A204.1 (cell line): Measurements from ENCODE around the gene ZNF514.
"Not testable (repeated sequence)": the region's sequence is repeated elsewhere in the genome, so short reads cannot be mapped to it uniquely, and the experiment has no call there.

ENCODE experiments used
- FAIRE-seq: peaks from 2 replicates; lab custom pipeline; 2012; peaks lifted over from hg19 to GRCh38; lab: Jason Lieb, UNC

ZNF514 gene

DNA sequence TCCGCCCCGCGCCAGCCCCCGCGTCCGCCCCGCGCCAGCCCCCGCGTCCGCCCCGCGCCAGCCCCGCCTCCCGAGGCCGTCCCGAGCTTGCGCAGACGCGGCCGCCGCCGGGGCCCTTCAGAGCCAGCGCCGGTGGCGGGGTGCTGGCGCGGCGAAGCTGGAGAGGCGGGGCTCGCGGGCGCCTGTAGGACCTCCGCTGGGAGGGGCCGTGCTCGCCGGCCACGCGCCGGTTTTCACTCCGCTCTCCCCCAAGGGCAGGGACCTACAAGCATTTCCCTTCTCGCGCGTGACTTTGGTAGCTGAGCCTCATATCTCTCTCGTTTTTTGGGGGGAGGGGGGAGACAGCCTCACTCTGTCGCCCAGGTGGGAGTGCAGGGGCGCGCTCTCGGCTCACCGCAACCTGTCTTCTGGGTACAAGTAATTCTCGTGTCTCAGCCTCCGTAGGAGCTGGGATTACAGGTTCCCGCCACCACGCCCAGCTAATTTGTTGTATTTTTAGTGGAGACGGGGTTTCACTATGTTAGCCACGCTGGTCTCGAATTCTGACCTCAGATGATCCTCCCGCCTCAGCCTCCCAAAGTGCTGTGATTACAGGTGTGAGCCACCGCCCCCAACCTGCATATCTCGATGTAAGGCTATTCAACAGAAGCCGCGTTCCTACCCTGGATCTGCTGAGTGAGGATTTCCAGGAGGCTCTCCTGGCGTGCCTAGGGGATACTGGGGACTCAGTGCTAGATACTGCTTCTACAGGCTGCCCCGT, at the start of gene ZNF514:
Gene ZNF514 (minus strand): TSS at position 159 of the 760 bp plus-strand sequence. CDS start 6,595 bp downstream, outside the sequence.
- FAIRE-seq = no peak

DNA sequence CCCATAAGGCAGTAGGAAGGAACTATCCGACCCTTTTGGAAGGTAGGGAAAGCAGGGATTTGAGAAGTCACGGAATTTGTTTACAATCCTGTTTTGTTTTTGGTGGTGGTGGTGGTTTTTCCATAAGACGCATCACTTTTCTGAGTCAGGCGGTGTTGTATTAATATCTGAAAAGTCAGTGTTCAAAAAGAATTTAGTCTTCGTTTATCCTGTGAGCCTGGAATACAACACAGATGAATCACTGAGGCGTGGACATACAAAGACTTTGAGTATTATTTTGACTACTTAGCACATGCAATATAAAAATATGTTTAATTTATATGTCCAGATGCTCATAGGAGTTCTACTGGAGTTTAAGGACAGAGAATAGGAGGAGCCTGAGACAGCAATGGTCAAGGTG, 48.5 kb upstream of the ZNF514 start:
- no peak for FAIRE-seq

DNA sequence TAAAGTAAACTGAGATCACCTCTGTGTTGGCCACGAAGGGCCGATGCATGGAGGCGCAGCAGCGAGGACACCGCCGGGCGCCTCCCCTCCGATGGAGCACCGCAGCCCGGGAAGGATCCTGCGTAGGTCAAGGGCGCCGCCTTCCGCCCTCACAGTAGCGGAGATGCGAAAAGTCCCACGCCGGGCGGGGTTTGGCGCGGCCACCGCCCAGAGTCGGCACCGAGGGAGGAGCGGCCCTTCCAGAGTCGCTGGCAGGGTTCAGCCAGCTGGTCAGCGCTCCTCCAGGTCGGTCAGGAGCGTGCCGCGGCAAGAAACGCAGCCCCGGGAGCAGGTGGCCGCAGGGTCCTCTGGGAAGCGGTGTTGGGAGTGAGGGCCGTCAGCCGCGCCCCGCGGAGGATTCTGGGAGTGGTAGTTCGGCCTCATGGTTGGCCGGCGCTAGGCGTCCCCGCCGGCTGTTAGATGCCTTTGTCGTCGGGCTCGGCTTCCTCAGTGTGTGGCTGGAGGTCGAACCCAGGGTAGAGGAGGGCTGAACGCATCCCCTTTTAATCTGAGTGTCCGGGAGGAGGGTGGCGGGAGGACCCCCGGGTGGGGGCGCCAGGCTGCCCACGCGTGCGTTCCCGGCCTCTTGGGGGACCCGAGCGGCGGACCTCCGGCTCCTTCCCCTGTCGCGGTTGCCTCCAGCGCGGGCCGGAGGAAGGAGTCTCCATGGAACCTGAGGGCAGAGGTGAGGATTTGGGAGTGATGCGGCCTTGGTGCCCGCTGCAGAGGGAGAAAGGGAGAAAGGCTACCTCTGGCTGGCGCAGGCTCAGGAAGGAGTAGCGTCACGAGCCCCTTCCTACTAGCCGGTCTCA, 47.7 kb upstream of the ZNF514 start, which contains the start of gene ZNF892:
Gene ZNF892 (plus strand): TSS at position 411 of the 851 bp plus-strand sequence. CDS start 295 bp downstream, at position 706.
- FAIRE-seq = peak; percentile 93

DNA sequence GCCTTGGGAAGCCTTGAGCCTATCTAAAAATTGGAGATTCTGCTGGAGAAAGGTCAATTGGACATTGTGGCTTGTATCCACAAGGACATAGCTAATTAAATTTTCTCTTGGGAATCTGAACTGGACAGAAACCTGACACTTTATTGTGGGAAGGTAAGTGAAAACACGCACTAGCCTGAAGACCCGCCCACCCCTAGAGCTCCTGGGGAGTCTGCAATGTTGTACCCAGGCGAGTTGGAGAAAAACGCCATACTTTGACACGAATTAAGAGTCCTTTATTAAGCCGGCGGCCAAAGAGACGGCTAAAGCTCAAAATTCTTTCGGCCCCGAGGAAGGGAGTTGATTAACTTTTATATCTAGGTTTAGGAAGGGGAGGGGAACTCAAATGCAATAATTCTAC, 46.4 kb upstream of the ZNF514 start:
- no peak for FAIRE-seq

DNA sequence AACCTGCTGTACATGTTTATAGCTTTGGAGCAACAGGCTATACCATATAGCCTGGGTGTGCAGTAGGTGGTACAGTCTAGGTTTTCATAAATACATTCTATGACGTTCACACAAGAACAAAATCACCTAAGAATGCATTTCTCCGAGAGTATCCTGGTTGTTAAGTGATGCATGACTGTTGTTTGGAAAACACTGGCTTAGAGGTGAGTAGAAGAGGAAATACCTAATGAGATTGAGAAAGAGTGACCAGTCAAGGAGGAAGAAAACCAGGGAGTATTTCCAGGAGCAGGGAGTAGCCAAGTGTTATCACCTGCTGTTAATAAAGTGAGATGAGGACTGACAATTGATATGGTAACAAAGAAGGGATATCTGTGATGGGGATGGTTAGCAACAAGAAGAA, 44.7 kb upstream of the ZNF514 start:
- no peak for FAIRE-seq

DNA sequence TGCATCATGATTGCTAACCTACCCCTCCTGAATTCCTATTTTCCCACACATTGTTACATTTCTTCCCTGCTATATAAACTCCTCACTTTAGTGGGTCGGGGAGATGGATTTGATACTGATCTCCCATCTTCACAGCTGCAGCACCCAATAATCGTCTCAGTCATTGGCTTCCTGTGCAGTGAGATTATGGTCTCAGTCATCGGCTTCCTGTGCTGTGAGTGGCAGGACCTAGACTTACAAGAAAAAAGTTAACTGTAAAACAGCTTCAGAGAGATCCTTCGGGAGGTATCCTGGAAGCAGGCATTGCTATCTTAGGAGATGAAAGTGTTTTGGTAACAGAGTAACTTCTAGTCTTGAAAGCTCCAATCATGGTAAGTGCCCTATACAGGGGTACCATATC, 44.3 kb upstream of the ZNF514 start:
- no peak for FAIRE-seq

DNA sequence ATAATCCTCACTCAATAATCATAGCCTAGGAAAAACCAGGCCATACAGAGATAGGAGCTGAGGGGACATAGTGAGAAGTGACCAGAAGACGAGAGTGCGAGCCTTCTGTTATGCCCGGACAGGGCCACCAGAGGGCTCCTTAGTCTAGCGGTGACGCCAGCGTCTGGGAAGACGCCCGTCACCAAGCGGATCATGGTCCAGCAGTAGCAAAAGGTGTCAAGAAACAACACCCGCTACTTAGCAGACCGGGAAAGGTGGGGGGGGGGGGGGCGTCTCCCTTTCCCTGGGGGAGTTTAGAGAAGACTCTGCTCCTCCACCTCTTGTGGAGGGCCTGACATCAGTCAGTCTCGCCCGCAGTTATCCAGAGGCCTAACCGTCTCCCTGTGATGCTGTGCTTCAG, 33.3 kb upstream of the ZNF514 start:
- FAIRE-seq = not testable (repeated sequence)

DNA sequence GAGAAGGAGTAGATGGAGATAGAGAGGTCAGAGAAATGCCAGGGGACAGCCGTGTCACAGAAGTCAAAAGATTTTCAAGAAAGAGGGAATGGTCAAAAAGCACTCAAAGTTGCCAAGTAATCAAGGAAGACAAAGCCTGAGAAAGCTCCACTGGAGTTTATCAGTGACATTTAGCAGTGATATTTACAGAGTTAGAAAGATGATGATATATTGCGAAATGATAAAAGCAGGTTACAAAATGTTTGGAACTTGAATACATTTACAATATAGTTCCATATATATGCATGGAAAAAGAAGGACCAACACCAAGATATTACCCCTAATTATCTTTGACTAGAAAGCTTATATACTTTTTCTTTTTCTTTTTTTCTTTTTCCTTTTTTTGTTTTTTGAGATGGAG, 26.3 kb upstream of the ZNF514 start:
- FAIRE-seq = no peak

DNA sequence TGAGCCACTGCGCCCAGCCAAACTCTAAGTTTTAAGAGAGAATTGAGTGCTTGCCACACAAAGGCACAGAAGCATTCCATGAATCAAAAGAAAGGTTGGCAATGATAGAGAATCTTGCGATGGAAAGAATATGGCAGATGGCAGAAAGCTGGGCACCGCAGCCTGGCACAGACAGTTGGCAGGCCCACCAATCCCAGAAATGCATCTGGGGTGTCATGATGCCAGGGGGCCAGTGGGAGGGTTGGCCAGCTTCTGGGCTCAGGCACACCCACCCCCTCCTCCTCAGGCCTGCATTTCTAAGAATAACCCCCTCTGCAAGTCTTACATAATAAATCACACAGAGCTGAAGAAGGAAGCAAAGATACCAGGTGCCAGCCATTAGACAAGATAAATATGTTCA, 25.5 kb upstream of the ZNF514 start:
- no peak for FAIRE-seq

DNA sequence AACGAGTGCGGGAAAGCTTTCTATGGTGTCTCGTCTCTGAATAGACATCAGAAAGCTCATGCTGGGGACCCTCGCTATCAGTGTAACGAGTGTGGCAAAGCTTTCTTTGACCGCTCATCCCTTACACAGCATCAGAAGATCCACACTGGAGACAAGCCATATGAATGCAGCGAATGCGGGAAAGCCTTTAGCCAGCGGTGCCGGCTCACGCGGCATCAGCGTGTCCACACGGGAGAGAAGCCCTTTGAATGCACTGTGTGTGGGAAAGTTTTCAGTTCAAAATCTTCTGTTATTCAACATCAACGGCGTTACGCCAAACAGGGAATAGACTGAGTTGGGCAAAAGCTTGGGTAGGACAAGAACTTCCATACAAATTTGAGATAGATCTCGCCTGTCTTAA, 22.1 kb upstream of the ZNF514 start:
- no peak for FAIRE-seq

DNA sequence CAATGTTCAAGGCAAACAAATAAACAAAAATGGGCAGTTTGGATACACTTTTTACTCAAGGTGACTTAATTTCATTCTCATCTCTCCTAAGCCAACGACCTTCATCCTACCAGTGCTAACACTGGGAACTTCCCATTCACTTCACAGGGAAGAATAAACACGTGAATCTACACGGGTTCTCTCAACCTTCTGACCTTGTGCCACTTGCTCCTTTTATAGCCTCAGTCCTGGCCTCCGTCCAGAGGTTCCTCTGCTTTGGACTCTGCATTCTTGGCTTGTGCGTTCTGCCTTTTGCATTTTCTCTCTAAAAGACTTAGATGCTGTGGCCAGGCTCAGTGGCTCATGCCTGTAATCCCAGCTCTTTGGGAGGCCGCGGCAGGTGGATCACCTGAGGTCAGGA, 19.8 kb upstream of the ZNF514 start:
- FAIRE-seq = no peak

DNA sequence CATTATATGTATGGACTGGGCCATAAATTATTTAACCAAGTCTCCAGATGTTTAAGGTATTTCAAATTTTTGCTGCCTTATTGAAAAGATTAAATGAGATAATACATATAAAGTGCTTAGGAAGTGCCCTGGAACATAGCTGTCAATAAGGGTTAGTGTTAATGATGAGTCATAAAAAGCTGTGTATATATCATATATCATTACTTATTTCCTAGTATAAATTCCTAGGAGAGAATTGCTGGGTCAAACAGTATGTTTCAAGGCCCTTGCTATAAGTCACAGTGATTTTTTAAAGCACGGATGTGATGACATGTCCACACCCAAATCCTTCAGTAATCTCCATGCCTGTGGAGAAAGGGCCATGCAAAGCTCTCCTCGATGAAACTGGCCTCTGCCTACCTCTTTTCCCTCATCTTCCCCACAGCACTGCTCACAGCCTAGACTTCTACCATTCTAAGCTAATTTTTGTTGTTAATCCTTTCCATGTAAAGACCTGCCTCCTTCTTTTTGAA, 14.4 kb upstream of the ZNF514 start:
- FAIRE-seq = no peak

DNA sequence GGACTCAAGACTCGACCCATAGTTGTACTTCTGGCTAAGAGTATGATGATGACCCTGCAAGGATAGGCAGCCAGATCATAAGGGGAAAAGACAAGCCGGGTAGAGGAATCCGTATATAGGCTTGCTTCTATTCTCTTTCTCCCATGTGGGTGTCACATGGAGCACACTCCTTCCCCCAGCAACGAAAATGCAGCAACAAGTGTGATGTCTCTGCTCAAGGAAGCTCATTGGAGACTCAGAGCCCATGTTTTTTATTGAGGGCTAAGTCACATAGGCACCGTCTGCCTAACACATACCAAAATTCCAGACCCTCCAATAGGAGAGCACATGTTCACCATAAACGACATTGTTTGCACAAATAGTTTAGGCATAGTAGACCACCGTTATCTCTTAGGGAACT, 12.3 kb upstream of the ZNF514 start:
- no peak for FAIRE-seq

DNA sequence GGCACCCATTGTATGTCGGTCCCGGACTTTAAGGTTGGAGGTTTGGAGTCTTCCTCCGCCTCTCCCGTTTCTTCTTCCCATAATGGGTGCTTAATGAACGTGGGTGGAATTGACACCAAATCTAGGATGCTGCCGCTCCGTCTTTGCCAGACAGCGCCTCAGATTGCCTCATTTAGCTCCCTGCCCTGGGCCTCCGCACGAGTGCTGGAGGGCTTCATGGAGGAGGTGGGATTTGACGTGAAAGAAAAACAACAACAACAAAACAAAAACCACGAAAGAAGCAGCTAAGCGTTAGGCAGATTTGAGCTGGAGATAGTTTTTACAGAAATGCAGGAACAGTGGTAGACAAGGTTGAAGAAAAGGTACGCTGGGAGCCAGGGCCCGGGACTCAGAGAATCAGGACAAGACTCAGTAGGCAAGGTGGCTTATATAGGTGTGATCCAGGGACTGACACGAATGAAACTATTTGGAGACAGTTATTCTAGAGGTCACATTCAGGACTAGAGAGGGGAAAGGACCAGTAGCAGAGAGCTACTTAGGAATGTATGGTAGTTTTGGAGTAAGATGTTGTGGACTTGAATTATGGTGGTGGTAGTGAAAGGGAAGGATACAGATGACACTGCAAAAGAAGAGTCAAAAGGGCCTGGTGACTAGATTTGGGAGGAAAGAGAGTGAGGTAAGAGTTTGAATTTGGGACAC, 6.6 kb upstream of the ZNF514 start:
- no peak for FAIRE-seq

DNA sequence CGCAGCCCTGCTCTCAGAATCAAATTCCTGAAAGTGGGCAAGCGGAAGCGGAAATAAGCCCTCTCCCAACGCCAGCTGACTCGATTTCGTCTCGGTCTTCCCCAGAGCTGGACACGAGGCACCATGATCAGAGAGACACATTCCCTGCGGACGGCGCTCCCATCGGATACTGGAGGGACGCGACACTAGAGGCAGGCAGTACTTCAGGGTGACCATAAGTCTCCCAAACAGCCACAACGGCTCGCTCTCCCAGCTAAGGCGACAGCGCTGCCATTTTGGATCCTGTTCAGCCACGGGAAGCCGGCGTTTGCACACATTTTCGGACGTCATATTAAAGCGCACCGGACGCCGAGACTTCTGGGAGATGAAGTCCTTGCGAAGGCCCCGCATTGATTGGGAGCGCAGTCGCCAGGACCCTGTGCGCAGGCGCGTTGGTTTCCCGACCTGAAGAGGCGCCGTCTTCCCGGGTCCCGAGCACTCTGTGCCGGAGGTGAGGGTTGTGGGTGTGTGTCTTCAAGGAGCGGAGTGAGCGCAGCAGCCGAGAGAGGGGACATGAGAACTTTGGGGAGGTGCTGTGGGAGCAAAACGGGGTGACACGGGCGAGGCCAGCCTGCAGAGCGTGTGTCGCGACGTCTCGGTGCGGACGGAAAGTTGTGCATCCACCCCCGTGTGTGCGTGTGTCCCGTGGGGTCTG, 5.9 kb upstream of the ZNF514 start, which contains the start of gene ZNF2:
Gene ZNF2 (plus strand): TSS at position 439 of the 694 bp plus-strand sequence. CDS start 10,418 bp downstream, outside the sequence.
- FAIRE-seq = peak; percentile 83

DNA sequence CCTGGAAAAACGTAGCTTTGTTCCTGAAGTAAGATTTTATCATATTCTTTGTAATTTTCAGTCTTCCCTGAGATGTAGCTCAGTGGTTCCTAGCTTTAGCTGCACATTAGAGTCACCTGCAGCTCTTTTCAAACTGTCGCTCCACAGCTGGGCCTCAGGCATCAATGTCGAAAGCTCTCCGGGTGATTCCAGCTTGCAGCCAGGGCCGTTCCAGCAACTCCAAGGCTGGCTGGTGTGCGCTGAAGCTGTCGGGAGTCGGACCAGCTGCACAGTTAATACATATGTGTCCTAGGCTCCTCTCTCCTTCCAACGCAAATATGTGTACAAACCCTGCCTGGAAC, 5.4 kb upstream of the ZNF514 start:
- FAIRE-seq = no peak

DNA sequence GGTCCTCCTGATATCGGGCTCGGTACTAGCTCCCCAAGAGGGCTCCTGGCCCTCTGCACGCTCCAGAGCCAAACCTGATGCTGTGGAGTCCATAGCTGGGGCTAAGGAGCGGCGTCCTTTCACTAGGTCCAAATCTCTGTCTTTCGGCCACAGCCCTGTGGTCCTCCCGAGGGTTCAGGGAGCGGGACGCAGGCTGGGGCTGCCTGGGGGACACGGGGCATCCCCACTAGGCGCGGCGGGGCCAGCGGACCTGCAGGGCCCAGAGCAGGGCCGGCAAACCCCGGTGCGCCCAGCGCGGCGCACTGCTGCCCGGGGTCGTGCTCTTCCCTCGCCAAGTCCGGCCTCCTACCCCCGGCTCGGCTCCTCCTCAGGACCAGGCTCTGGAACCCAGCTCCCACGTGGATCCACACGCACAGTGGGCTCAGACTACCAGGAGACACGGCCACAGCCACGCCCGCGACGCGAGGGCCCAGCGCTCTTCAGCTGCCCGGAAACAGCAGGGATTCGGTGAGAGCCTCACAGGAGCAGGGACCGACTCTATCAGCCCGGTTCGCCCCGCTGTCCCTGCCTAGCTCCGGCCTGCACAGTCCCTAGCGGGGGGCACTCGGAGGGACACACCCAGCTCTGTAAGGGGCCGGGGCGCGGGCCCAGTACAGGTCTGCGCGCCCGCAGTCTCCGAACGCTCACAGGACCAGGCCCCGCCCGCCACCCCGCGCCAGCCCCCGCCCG, 593 bp downstream of the ZNF514 start:
- FAIRE-seq = no peak

DNA sequence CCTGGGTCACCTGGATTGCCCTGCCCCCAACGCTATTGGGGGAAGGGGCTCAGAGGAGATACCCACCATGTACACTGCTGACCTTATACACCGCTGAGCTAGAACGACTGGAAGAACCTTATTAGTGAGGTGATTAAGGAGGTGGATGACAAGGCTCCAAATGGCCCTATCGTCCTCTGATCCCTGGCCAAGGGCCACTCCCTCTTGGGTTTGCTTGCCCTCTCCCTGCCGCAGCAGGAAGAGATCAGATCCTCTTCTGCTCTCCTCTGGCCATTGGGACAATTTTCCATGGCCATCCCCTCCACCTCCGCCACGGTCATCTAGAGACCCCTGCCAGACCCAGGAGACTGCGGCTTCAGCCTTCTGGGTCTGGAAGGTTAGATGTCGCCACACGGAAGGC, 1.2 kb downstream of the ZNF514 start:
- FAIRE-seq = no peak

DNA sequence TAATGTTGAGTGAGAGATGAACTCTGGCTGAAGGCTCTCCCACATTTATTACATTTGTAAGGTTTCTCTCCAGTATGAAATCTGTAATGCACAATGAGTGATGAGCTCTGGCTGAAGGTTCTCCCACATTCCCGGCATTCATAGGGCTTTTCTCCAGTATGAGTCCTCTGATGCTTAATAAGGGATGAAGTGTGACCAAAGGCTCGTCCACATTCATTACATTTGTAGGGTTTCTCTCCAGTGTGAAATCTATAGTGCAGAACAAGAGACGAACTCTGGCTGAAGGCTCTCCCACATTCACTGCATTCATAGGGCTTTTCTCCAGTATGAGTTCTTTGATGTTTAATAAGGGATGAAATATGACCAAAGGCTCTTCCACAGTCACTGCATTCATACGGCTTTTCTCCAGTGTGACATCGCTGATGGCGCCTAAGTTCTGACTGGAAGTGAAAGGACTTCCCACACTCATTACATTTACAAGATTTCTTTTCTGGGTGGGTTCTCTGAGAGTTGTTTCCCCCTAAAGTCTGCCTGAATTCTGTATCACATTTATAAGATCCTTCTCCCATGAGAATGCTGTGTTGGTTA, 10.2 kb downstream of the ZNF514 start:
- FAIRE-seq = no peak

DNA sequence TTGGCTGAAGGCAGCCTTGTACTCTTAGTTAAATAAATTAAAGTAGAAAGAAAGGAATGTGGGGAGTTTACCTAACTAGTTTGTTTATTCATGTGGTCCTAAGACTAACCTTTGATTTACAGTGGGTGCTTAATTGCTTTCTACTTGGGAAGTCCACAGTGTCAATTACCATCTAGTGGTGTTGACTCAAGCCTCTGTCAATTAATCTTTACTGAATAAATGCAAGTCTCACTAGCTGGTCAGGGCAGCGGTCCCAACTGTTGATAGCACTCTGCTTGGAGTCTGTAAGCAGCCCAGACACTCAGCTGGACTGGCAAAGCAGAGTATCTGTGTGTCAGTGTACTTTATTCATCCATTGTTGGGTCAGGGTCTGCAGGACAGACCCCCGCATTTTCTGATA, 15.8 kb downstream of the ZNF514 start:
- no peak for FAIRE-seq

DNA sequence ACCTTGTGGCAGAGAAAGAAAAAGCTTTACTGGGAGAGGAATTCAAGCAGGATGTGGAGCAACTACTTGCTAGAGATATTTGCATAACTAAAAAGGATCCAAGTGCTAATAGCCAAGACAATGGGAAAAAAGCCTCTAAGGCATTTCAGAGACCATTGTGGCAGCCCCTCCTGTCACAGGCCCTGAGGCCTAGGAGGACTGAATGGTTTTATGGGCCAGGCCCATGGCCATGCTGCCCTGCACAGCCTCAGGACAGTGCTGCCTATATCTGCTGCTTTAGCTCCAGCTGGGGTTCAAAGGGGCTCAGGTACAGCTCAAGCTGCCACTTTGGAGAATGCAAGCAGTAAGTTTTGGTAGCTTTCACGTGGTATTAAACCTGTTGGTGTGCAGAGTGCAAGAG, 20.9 kb downstream of the ZNF514 start:
- no peak for FAIRE-seq
